ENCODE results near the gene SUPT3H. TPM values are rescaled to one million over a fixed set of nuclear protein-coding genes. Genes with fewer than 3 reads are reported as not detected.

The SUPT3H gene
- total RNA-seq, 1 donor from 2014 or later = 23.2 TPM

DNA sequence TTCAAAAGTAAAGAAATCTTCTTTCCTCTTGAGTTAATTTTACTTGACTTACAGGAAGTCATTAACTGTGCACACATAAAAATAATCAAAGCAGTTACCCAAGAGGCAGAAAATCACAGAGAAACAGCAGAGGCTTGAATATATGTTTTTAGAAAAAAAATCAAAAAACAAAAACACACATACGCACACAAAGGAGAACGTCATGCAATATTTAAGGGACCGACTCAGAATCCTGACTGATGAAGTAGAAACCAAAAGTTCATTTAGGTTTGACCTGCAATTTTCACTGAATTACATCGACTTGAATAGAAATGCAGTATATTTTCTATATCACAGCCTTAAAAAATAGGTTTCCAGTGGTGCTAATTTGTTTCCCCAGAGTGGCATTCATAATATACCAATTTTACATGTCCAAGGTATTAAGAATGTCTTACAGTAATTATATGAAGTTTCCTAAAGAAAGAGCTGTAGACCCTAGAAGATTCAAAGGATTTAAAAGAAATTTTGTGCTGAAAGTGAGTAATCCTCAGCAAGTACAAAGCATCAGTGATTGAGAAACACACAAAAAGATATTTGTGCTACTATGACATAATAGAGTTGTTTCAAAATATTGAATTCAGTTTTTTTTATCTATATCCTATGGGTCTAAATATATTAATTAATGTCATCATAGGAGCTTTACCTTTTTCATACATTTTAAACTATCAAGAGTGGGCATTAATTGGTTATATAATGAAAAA is 408.1 kb downstream of the SUPT3H start:
- no peaks in the 10 kb centered on the region for H3K27me3 Mint-ChIP-seq (ENCODE audit: low read depth)
- no peak overlapping the region for H3K4me3 Mint-ChIP-seq
- peaks cover 27% of the 10 kb centered on the region for H3K9me3 Mint-ChIP-seq
- peaks cover 22% of the 10 kb centered on the region for H3K4me1 Mint-ChIP-seq
- peaks cover 25% of the 10 kb centered on the region for H3K36me3 Mint-ChIP-seq
- no peak for DNase-seq (ENCODE audit: low spot score in 2 of 2, unreplicated experiment in 2 of 2)
- TF ChIP-seq, protein P1, sequence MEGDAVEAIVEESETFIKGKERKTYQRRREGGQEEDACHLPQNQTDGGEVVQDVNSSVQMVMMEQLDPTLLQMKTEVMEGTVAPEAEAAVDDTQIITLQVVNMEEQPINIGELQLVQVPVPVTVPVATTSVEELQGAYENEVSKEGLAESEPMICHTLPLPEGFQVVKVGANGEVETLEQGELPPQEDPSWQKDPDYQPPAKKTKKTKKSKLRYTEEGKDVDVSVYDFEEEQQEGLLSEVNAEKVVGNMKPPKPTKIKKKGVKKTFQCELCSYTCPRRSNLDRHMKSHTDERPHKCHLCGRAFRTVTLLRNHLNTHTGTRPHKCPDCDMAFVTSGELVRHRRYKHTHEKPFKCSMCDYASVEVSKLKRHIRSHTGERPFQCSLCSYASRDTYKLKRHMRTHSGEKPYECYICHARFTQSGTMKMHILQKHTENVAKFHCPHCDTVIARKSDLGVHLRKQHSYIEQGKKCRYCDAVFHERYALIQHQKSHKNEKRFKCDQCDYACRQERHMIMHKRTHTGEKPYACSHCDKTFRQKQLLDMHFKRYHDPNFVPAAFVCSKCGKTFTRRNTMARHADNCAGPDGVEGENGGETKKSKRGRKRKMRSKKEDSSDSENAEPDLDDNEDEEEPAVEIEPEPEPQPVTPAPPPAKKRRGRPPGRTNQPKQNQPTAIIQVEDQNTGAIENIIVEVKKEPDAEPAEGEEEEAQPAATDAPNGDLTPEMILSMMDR (IDR thresholded peaks at IDR 0.05; ENCODE audit: unreplicated experiment) = no peak
- H3K27ac Mint-ChIP-seq = no peak overlapping the region

GRCh38 chr6:44967481-44967880 is 410.3 kb downstream of the SUPT3H start:
- Mint-ChIP-seq H3K36me3 (peaks cover 6% of the 10 kb centered on the region), H3K27ac (no peak overlapping the region), H3K4me3 (no peak overlapping the region), H3K9me3 (peaks cover 7% of the 10 kb centered on the region), H3K4me1 (peaks cover 22% of the 10 kb centered on the region), H3K27me3 (ENCODE audit: low read depth) (no peaks in the 10 kb centered on the region)
- no peak for DNase-seq (ENCODE audit: low spot score in 2 of 2, unreplicated experiment in 2 of 2)
- TF ChIP-seq, protein P1 (IDR thresholded peaks at IDR 0.05; ENCODE audit: unreplicated experiment) = no peak

DNA sequence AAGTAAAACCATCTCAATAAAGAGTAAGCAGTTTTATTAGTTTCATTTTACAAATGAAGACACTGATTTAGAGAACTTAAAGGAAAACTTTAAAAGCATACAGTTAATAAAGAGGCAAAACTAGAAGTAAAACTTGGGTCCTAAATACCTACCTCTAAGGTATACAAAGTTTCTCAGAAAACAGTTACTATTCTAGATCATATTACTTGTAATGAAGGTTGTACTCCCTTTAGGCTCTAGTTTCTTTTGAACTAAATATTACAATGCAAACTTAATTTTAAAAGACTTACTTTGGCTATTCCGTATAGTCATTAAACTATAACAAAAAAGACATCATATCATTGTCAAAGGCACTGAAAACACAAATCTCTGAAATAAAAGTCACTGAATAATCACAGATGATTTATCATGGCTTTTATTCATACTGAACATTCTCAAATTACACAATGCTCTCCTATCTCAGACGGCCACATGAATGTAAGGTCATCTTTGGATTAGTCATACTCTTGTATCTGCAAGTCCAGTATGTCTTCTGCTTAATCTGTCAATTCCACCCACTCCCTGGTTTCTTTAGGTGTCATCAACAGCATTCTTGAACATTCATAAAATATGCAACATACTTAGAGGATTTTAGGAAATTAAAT is 411.2 kb downstream of the SUPT3H start:
- peaks cover 2% of the 10 kb centered on the region for H3K9me3 Mint-ChIP-seq
- no peak overlapping the region for H3K4me3 Mint-ChIP-seq
- DNase-seq (ENCODE audit: low spot score in 2 of 2, unreplicated experiment in 2 of 2) = no peak
- TF ChIP-seq, protein P1 (IDR thresholded peaks at IDR 0.05; ENCODE audit: unreplicated experiment) = no peak
- peaks cover 22% of the 10 kb centered on the region for H3K4me1 Mint-ChIP-seq
- no peaks in the 10 kb centered on the region for H3K27me3 Mint-ChIP-seq (ENCODE audit: low read depth)
- peak overlapping the region; percentile 1 for H3K27ac Mint-ChIP-seq
- peaks cover 2% of the 10 kb centered on the region for H3K36me3 Mint-ChIP-seq

DNA sequence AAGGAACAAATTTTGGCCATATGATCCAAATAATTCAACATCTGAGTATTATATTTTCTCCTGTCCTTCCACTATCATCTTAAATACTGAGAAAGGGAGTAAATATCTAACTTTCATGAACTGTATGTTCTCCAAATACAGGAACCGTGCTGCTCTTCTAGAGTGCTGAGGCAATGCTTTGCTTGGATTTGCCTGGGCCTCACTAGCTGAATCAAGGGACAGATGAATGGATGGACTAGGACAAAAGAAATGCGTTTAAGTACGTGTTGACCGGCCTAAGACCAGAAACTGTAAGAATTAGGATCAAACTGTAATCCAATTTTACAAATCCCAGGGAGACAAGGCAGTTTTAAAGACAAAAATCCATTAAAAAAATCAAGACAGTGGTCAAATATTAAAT is 412.0 kb downstream of the SUPT3H start:
- DNase-seq (ENCODE audit: low spot score in 2 of 2, unreplicated experiment in 2 of 2) = no peak

DNA sequence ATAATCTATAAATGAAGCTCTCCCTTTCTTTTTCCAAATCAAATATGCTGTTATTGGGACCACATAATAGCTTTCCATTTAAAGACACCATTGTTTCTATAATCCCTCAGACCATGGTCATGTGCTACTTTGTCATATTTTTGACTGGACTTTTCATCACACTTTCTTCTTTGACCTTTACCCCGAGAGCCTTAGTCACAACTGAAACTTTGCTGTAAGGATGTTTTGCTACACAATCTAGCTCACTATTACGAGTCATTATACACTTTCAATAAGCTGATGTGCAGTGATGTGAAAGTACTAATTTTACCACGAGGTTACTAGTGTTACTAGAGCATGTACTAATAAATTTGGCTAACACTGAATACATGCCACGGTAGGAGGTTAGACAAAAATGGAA is 416.8 kb downstream of the SUPT3H start:
- no peak for DNase-seq (ENCODE audit: low spot score in 2 of 2, unreplicated experiment in 2 of 2)
- TF ChIP-seq, protein P1 (IDR thresholded peaks at IDR 0.05; ENCODE audit: unreplicated experiment) = no peak
- Mint-ChIP-seq H3K4me3 (no peak overlapping the region), H3K36me3 (no peaks in the 10 kb centered on the region), H3K27me3 (ENCODE audit: low read depth) (no peaks in the 10 kb centered on the region), H3K9me3 (no peaks in the 10 kb centered on the region), H3K4me1 (peaks cover 19% of the 10 kb centered on the region), H3K27ac (no peak overlapping the region)

More for the DNA sequence above, 412.0 kb downstream of the SUPT3H start:
- Mint-ChIP-seq H3K36me3 (no peaks in the 10 kb centered on the region), H3K4me1 (peaks cover 22% of the 10 kb centered on the region), H3K9me3 (no peaks in the 10 kb centered on the region), H3K27ac (no peak overlapping the region), H3K27me3 (ENCODE audit: low read depth) (no peaks in the 10 kb centered on the region), H3K4me3 (no peak overlapping the region)
- TF ChIP-seq, protein P1 (IDR thresholded peaks at IDR 0.05; ENCODE audit: unreplicated experiment) = no peak
